KMS-11 (cell line): ENCODE measurements around the gene MRPL58.

Source experiments
- H2AFZ ChIP-seq: fragments of 200-600 bp; sonication (generic); 2 replicates; pipeline ENCODE4 v1.6.1; 2016; ENCODE audit warnings: antibody characterized with exemption, mixed run types, low read depth
- H3K27ac ChIP-seq: fragments of 200-600 bp; sonication (generic); 2 replicates; pipeline ENCODE4 v1.6.1; 2016; ENCODE audit warnings: mild to moderate bottlenecking, mixed run types
- H3K27me3 ChIP-seq: fragments of 200-600 bp; sonication (generic); 2 replicates; pipeline ENCODE4 v1.6.1; 2017; ENCODE audit warnings: mild to moderate bottlenecking, low read depth, mixed run types, moderate library complexity; ENCODE audit not compliant: insufficient read depth
- H3K36me3 ChIP-seq: fragments of 200-600 bp; sonication (generic); 2 replicates; pipeline ENCODE4 v1.6.1; 2017; ENCODE audit warnings: mild to moderate bottlenecking, mixed run types; ENCODE audit not compliant: insufficient read depth
- H3K4me1 ChIP-seq: fragments of 200-600 bp; sonication (generic); 2 replicates; pipeline ENCODE4 v1.6.1; 2016; ENCODE audit warnings: mild to moderate bottlenecking, low read depth, mixed run types; ENCODE audit not compliant: poor library complexity, severe bottlenecking
- H3K4me2 ChIP-seq: fragments of 200-600 bp; sonication (generic); 2 replicates; pipeline ENCODE4 v1.7.0; 2016; ENCODE audit warnings: mild to moderate bottlenecking, mixed run types
- H3K4me3 ChIP-seq: fragments of 200-600 bp; sonication (generic); IDR thresholded peaks from 2 replicates; pipeline ENCODE4 v1.6.1; 2017; ENCODE audit warnings: low read depth, low read length, mixed read lengths; ENCODE audit not compliant: insufficient read depth
- H3K79me2 ChIP-seq: fragments of 200-600 bp; sonication (generic); 2 replicates; pipeline ENCODE4 v1.6.1; 2016; ENCODE audit warnings: low read depth, mixed run types; ENCODE audit not compliant: insufficient read depth
- H3K9ac ChIP-seq: fragments of 200-600 bp; sonication (generic); 2 replicates; pipeline ENCODE4 v1.6.1; 2016; ENCODE audit warnings: mild to moderate bottlenecking, mixed run types
- H4K20me1 ChIP-seq: fragments of 200-600 bp; sonication (generic); 2 replicates; pipeline ENCODE4 v1.6.1; 2016; ENCODE audit warnings: mild to moderate bottlenecking, mixed run types; ENCODE audit not compliant: insufficient read depth
- TF ChIP-seq, protein P1 (sequence below): fragments of 200-600 bp; sonication (generic); conservative IDR thresholded peaks from 2 replicates; pipeline ENCODE4 v1.6.1; 2017; ENCODE audit warnings: low read depth, mild to moderate bottlenecking, antibody characterized with exemption, low read length, moderate library complexity, mixed read lengths

The MRPL58 gene

DNA sequence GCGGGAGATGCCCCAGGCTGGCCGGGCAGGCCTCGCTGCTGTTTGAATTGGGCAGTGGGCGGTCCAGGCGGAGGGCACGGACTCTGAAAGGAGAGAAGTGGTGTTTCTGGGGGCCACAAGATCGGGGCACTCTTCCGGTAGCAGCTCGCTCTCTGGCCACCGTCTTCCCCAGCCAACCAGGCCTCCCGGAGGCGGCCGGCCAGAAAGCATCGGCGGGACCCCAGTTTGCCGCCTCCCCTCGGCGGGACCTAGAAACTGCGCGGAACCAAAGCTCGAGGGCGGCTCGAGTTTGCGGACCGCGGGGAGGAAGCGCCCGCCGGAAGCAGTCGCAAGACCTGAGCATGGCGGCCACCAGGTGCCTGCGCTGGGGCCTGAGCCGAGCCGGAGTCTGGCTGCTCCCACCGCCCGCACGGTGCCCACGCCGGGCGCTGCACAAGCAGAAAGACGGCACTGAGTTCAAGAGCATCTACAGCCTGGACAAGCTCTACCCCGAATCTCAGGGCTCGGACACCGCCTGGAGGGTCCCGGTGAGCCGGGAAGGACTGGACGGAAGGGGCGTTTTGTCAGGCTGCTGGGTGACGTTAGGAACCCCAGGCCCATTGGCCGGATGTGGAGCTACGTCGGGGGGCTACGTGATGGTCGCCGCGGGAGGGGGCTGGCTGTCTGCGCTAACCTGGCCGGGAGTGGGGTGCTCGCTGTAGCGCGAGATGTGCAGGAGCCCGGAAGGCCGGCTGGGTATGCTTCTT lies at the start of gene MRPL58:
Gene MRPL58, plus strand, starts transcription at position 325 of the 746 bp plus-strand sequence. Its CDS starts 17 bp downstream, at position 342.
- Histone ChIP-seq H3K9ac (peak within 1 kb of the TSS; percentile 85), H3K4me1 (peaks cover 12% of the 10 kb centered on the region), H3K27ac (peak within 1 kb of the TSS; percentile 58), H4K20me1 (no peaks in the 10 kb centered on the region), H3K4me2 (peak within 1 kb of the TSS; percentile 99), H3K4me3 (no peak within 1 kb of the TSS), H3K36me3 (no peaks in the 10 kb centered on the region), H3K79me2 (peaks cover 12% of the 10 kb centered on the region), H3K27me3 (no peaks in the 10 kb centered on the region), H2AFZ (peak within 1 kb of the TSS; percentile 99)
- TF ChIP-seq, protein P1, sequence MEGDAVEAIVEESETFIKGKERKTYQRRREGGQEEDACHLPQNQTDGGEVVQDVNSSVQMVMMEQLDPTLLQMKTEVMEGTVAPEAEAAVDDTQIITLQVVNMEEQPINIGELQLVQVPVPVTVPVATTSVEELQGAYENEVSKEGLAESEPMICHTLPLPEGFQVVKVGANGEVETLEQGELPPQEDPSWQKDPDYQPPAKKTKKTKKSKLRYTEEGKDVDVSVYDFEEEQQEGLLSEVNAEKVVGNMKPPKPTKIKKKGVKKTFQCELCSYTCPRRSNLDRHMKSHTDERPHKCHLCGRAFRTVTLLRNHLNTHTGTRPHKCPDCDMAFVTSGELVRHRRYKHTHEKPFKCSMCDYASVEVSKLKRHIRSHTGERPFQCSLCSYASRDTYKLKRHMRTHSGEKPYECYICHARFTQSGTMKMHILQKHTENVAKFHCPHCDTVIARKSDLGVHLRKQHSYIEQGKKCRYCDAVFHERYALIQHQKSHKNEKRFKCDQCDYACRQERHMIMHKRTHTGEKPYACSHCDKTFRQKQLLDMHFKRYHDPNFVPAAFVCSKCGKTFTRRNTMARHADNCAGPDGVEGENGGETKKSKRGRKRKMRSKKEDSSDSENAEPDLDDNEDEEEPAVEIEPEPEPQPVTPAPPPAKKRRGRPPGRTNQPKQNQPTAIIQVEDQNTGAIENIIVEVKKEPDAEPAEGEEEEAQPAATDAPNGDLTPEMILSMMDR, result peak; percentile 58

DNA sequence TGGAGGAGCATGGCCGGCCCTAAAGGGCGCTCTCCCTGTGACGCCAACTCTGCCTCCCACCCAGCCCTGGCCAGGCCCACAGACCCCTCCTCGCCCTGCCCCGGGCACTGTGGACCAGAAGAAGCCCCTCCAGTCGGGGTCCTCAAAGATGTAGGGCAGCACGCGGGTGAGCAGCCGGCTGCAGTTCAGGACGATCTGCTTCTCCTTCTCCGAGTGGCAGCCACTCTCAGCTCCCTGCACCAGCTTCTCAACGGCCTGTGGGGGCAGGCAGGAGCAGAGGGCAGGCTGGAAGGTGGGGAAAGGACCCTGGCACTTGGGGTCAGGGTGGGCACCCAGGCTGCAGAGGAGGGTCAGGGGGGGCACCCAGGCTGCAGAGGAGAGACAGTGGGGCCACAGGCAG lies 48.8 kb upstream of the MRPL58 start:
- Histone ChIP-seq H2AFZ (no peak overlapping the region), H3K4me1 (peaks cover 15% of the 10 kb centered on the region), H3K27me3 (no peaks in the 10 kb centered on the region; the same call in 1 of the 2 replicates), H3K4me2 (no peak overlapping the region), H3K36me3 (no peaks in the 10 kb centered on the region), H3K79me2 (no peaks in the 10 kb centered on the region), H3K27ac (no peak overlapping the region), H4K20me1 (no peaks in the 10 kb centered on the region), H3K4me3 (no peak overlapping the region), H3K9ac (no peak overlapping the region)
- TF ChIP-seq, protein P1, result no peak

DNA sequence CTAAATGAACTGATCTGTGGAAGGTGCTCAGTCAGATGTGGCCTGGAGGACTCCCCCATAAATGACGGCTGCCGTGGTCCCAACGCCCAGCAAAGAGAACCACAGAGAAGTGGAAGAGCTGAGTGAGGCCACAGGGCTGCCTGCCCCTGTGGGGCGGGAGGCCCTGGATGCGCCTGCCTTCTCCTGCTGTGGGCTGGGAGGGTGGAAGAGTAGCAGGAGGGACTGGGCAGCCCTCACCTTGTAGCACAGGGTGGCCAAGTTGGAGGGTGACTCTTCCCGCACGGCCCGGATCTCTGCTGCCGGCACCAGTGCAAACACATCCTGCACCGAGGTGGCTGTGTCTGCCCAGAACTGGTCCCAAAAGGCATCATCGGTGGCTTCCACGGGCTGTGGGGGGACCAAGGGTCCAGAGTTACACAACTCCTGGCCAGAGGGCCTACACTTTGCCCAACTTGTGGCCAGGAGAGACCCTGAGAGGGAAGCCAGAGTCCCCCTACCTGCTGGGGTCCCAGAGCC lies 48.2 kb upstream of the MRPL58 start:
- Histone ChIP-seq H2AFZ (no peak overlapping the region), H3K27ac (no peak overlapping the region), H3K4me1 (peaks cover 15% of the 10 kb centered on the region), H3K79me2 (no peaks in the 10 kb centered on the region), H3K9ac (no peak overlapping the region), H3K36me3 (no peaks in the 10 kb centered on the region), H3K27me3 (no peaks in the 10 kb centered on the region; the same call in 1 of the 2 replicates), H3K4me2 (no peak overlapping the region), H3K4me3 (no peak overlapping the region), H4K20me1 (no peaks in the 10 kb centered on the region)
- TF ChIP-seq, protein P1, result no peak

DNA sequence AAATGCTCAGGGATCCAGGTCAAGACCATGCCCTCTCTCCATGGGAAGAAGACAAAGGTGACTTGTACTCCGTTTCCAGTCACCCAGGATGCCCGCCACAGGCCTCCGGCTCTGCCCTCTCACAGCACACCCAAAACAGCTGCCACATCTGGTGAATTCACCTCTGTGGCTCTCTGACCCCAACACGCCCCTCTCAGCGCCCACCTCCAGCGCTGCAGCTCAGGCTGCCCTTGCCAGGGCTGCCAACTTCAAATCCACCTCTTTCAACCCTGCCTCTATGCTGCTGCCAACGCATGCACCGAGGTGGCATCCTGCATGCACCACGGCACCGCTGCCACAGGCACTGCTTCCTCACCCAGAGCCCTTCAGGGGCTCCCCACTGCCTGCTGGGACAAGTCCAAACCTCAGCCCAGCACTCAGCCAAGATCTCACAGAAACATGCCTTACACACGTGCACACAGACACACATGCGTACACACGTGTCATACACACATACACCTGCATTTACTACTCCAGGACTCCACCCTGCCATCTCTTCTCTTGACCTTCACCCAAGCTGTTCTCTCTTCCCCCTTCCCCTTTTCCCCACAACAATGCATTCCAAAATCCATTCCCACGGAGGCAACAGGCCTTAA lies 47.4 kb upstream of the MRPL58 start:
- Histone ChIP-seq H2AFZ (no peak overlapping the region), H3K4me2 (no peak overlapping the region), H4K20me1 (no peaks in the 10 kb centered on the region), H3K27ac (no peak overlapping the region), H3K9ac (no peak overlapping the region), H3K27me3 (no peaks in the 10 kb centered on the region; the same call in 1 of the 2 replicates), H3K79me2 (no peaks in the 10 kb centered on the region), H3K36me3 (no peaks in the 10 kb centered on the region), H3K4me1 (peaks cover 15% of the 10 kb centered on the region), H3K4me3 (no peak overlapping the region)
- TF ChIP-seq, protein P1, result no peak
